GM13977 (cell line): ENCODE data around the gene GAP43.

ENCODE experiments used
- DNase-seq: peaks from one replicate; pipeline ENCODE4 v3.0.0; 2012; ENCODE audit warnings: low spot score
- in situ Hi-C: fragments of 300-500 bp; cut with MboI; formaldehyde crosslinking; loops from one replicate; pipeline ENCODE4 v1.12.0; 2022; ENCODE audit warnings: low sequenced_read_pairs, low pct_unique_long_range_greater_than_20kb, mixed read lengths, inconsistent platforms; ENCODE audit not compliant: unreplicated experiment
- TF ChIP-seq, protein P1 (sequence below): IDR thresholded peaks from 2 replicates; pipeline ENCODE4 v1.5.1; 2012; ENCODE audit warnings: mild to moderate bottlenecking, control low read depth; ENCODE audit not compliant: insufficient read depth; ENCODE audit errors: extremely low read depth, missing control alignments

Gene GAP43

DNA sequence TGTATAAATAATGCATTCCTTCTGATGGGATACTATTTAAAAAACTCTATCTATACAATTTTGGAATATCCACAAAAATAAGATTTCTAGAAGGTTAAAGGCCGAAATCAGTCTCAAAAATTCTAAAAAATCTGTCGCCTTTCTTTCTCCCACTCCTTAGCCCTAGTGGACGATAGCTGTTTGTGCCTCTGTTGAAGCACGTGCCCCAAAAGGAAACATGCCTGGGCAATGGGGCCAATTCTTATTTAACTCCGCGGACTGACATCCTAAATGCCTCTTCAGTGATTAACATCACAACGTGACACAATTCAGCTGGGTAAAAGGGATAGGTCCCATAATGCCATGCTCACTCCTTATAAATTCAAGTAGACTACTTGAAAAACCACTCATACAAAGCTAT lies 65.1 kb downstream of the GAP43 start:
- in situ Hi-C loops, result loop anchor here (25.0 kb wide), 2 partner anchors 601 to 851 kb away; no protein-coding TSS in a partner anchor
- DNase-seq, result no peak
- TF ChIP-seq, protein P1, sequence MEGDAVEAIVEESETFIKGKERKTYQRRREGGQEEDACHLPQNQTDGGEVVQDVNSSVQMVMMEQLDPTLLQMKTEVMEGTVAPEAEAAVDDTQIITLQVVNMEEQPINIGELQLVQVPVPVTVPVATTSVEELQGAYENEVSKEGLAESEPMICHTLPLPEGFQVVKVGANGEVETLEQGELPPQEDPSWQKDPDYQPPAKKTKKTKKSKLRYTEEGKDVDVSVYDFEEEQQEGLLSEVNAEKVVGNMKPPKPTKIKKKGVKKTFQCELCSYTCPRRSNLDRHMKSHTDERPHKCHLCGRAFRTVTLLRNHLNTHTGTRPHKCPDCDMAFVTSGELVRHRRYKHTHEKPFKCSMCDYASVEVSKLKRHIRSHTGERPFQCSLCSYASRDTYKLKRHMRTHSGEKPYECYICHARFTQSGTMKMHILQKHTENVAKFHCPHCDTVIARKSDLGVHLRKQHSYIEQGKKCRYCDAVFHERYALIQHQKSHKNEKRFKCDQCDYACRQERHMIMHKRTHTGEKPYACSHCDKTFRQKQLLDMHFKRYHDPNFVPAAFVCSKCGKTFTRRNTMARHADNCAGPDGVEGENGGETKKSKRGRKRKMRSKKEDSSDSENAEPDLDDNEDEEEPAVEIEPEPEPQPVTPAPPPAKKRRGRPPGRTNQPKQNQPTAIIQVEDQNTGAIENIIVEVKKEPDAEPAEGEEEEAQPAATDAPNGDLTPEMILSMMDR, result no peak

DNA sequence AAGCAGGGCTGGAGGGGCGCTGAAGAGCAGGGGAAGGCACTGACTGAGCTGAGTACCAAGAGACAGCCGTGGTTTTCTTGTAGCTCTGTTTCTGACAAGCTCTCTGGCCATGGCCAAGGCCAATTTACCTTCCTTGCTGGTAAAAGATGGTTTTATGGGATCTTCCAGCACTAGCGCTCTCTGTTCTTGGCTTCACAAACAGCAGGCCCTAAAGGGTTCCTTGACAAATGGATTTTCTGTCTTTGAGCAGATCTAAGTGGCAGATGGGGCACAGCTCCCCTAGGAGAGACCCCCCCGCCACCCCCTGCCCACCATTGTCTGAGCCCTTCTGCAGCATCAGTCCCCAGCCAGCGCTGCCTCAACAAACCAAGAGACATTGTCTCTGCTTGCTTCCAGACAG lies 66.6 kb downstream of the GAP43 start:
- TF ChIP-seq, protein P1, result no peak
- in situ Hi-C loops, result loop anchor here (10.0 to 25.0 kb wide), 3 partner anchors 465 to 853 kb away; no protein-coding TSS in a partner anchor
- no peak for DNase-seq

DNA sequence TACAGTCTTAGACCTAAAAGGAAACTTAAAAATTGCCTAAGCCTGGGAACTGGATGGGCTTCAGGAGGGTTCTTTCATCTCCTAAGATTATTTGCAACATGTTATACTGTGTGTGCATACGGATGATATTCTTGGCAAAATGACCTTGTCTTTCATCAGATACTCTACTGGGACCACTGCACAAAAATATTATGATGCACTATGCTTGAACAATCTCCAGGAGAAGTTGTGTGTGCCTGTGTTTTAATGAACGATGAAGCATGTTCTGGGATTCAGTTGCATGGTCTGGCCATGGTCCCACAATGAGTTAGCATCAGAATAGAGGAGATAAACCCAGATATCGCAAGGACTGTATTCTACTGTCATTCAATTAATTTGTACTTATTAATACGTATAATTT lies 68.7 kb downstream of the GAP43 start:
- in situ Hi-C loops, result loop anchor here (10.0 to 25.0 kb wide), 3 partner anchors 467 to 855 kb away; no protein-coding TSS in a partner anchor
- no peak for DNase-seq
- TF ChIP-seq, protein P1, result no peak

DNA sequence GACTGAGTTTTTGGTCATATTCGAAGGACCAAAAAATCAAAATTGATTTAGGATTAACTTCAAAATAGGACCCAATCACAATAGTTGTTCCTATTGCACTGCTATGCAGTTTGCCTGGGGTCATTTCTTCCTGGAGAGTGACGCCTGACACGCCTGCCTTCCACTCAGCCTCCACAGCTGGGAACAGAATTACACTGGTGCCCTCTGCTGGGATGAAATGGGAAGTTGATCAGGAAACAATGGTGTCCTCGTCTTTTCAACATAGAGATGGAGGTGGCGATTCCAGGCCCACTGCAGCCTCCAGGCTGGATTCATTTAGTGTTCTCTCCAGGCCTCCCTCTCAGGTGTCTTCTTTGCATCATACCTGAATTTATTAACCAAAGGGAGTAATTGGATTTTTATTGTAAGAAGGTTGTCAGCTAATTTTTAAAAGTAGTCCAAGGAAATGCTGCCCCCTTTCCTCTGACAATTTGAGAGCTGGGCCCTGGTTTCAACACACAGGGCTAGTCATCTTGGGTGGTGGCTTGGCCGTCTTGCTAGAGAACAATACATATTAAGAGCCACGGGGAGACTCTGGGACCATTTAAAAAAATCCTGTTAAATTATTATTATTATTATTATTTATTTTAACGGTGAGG lies 69.7 kb downstream of the GAP43 start:
- TF ChIP-seq, protein P1, result peak; percentile 79
- peak; percentile 62 for DNase-seq
- in situ Hi-C loops, result loop anchor here (10.0 to 25.0 kb wide), 3 partner anchors 468 to 856 kb away; no protein-coding TSS in a partner anchor

DNA sequence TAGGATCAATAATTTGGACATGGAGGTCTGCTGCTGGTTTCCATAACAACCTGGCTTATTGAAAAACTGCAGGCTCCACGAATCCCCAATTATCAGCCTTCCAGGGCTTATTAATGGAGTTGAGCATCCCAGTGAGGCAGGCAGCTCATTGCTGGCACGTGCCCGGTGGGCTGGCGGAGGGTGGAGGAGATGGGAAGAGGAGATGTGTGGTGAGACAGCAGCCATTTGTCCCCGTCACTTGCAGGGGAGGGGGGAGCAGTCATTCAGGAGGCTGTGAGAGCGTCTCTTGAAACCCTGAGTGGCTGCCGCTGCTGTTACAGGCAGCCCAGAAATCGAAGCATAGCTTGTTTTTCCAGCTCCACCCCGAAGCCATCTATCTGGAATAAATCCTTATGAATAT lies 70.6 kb downstream of the GAP43 start:
- TF ChIP-seq, protein P1, result no peak
- no peak for DNase-seq
- in situ Hi-C loops, result loop anchor here (10.0 to 25.0 kb wide), 3 partner anchors 469 to 857 kb away; no protein-coding TSS in a partner anchor

DNA sequence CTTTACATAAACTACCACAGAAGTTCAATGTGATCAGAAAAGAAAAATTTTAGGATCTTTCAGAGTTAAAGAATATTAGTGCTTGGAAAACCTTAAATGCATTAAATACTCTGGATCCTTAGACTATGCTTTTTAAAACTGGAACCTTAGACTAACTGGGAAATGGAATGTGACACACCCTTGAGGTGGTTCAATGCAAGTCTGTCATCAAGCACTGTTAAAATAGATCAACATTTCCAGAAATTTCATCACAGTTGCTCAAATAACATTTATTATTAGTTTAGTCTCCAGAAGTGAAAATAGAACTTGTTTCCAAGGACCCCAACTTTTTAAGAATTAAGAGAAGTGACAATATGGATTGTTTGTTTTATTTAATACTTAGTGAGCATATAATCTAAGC lies 71.8 kb downstream of the GAP43 start:
- TF ChIP-seq, protein P1, result no peak
- in situ Hi-C loops, result loop anchor here (10.0 to 25.0 kb wide), 3 partner anchors 470 to 858 kb away; no protein-coding TSS in a partner anchor
- DNase-seq, result no peak
